Colonic mucosa (tissue), 4 donors: ENCODE measurements around the gene ITGAD. TPM values are rescaled to one million over a fixed set of nuclear protein-coding genes. Genes with fewer than 3 reads are reported as not detected.

Experiments used
- DNase-seq: peaks from one replicate; pipeline ENCODE4 v3.0.0-alpha.2; 2020
- H3K27ac ChIP-seq: fragments of 200-600 bp; one replicate; pipeline ENCODE4 v1.8.0; 2021
- H3K27me3 ChIP-seq: fragments of 200-600 bp; one replicate; pipeline ENCODE4 v1.8.0; 2021
- H3K36me3 ChIP-seq: fragments of 200-600 bp; one replicate; pipeline ENCODE4 v1.8.0; 2021
- H3K4me1 ChIP-seq: fragments of 200-600 bp; one replicate; pipeline ENCODE4 v1.8.0; 2021; ENCODE audit warnings: mild to moderate bottlenecking
- H3K4me3 ChIP-seq: fragments of 200-600 bp; one replicate; pipeline ENCODE4 v1.8.0; 2021
- H3K9ac ChIP-seq, 2 donors: one replicate each; pipeline ENCODE4 v1.7.0; 2013; ENCODE audit warnings: control low read depth in 2 of 2, low read depth in 2 of 2, low read length in 2 of 2
- H3K9me3 ChIP-seq: fragments of 200-600 bp; one replicate; pipeline ENCODE4 v1.8.0; 2021
- CTCF ChIP-seq: fragments of 200-600 bp; IDR thresholded peaks from one replicate; pipeline ENCODE4 v1.8.0; 2022; ENCODE audit warnings: antibody characterized with exemption, mild to moderate bottlenecking
- intact Hi-C: fragments of 100-400 bp; cut with DNase I; formaldehyde crosslinking; loops from one replicate; pipeline ENCODE4 v1.14.1; 2022
- total RNA-seq, 2 donors: library from RNA; stranded (reverse); fragmentation: NEBNext Ultra II Directional in 1 of 2; extraction: Animal tissue kit (Norgen Biotek cat#: 25700) in 1 of 2; gene quantifications; one replicate each; pipeline ENCODE4 v1.2.1, GENCODE V29; 2021
- donor health status: healthy.
- donor health status: DM: no; HTN: no; CAD: no.
- donor health status: DM: no; HTN: no; CAD: no.

ITGAD gene
- total RNA-seq, 2 donors from 2014 or later, result 0.05 TPM; not detected in 1

- Histone ChIP-seq H3K9ac (no peak within 1 kb of the TSS), H3K36me3 (no peaks in the 10 kb centered on the region), H3K27ac (no peak within 1 kb of the TSS), H3K4me1 (no peaks in the 10 kb centered on the region), H3K4me3 (peak within 1 kb of the TSS; percentile 27), H3K9me3 (no peaks in the 10 kb centered on the region), H3K27me3 (no peaks in the 10 kb centered on the region)
- no peak for DNase-seq
- no peak for TF ChIP-seq CTCF
- intact Hi-C loops, result no loop called here
Observed at GRCh38 chr16:31428279-31428597, 35.1 kb downstream of the ITGAD start, which contains the start of gene COX6A2. Gene COX6A2 (minus strand): TSS chr16:31428360. CDS start chr16:31428325, 35 bp downstream.

- H3K4me3 ChIP-seq, result no peak overlapping the region
Observed at GRCh38 chr16:31428638-31429247, 35.6 kb downstream of the ITGAD start.

GRCh38 chr16:31429314-31429713 is 36.2 kb downstream of the ITGAD start:
- DNase-seq, result no peak
- intact Hi-C loops, result no loop called here
- Histone ChIP-seq H3K4me1 (no peaks in the 10 kb centered on the region), H3K27me3 (no peaks in the 10 kb centered on the region), H3K27ac (no peak overlapping the region), H3K9me3 (no peaks in the 10 kb centered on the region), H3K36me3 (no peaks in the 10 kb centered on the region), H3K9ac (no peak overlapping the region), H3K4me3 (no peak overlapping the region)
- TF ChIP-seq CTCF, result no peak

More at GRCh38 chr16:31428638-31429247, 35.6 kb downstream of the ITGAD start:
- intact Hi-C loops, result no loop called here
- Histone ChIP-seq H3K27ac (no peak overlapping the region), H3K27me3 (no peaks in the 10 kb centered on the region), H3K36me3 (no peaks in the 10 kb centered on the region), H3K4me1 (no peaks in the 10 kb centered on the region), H3K9ac (no peak overlapping the region), H3K9me3 (no peaks in the 10 kb centered on the region)
- TF ChIP-seq CTCF, result no peak
- no peak for DNase-seq

GRCh38 chr16:31429796-31430195 is 36.7 kb downstream of the ITGAD start:
- H3K36me3 ChIP-seq, result no peaks in the 10 kb centered on the region
- no peaks in the 10 kb centered on the region for H3K9me3 ChIP-seq
- H3K27me3 ChIP-seq, result no peaks in the 10 kb centered on the region
- H3K9ac ChIP-seq, result no peak overlapping the region
- intact Hi-C loops, result no loop called here
- H3K4me3 ChIP-seq, result no peak overlapping the region
- TF ChIP-seq CTCF, result no peak
- H3K27ac ChIP-seq, result no peak overlapping the region
- no peaks in the 10 kb centered on the region for H3K4me1 ChIP-seq
- DNase-seq, result no peak

GRCh38 chr16:31430380-31431052 is 37.4 kb downstream of the ITGAD start:
- no peak overlapping the region for H3K9ac ChIP-seq
- H3K4me3 ChIP-seq, result no peak overlapping the region
- intact Hi-C loops, result no loop called here
- TF ChIP-seq CTCF, result no peak
- H3K36me3 ChIP-seq, result no peaks in the 10 kb centered on the region
- H3K27me3 ChIP-seq, result no peaks in the 10 kb centered on the region
- no peaks in the 10 kb centered on the region for H3K9me3 ChIP-seq
- DNase-seq, result no peak
- H3K4me1 ChIP-seq, result no peaks in the 10 kb centered on the region
- no peak overlapping the region for H3K27ac ChIP-seq
